Osteocyte (in vitro differentiated cells): ENCODE data around the gene ZDHHC5. TPM values are rescaled to one million over a fixed set of nuclear protein-coding genes. Genes with fewer than 3 reads are reported as not detected.

Source experiments
- DNase-seq: peaks from one replicate; pipeline ENCODE4 v3.0.0; 2021; ENCODE audit warnings: mixed read lengths; ENCODE audit not compliant: unreplicated experiment; ENCODE audit errors: extremely low spot score
- H3K27ac Mint-ChIP-seq: one replicate; pipeline ENCODE4 v1.8.0; 2021; ENCODE audit warnings: mild to moderate bottlenecking, mixed read lengths; ENCODE audit not compliant: unreplicated experiment
- H3K27me3 Mint-ChIP-seq: one replicate; pipeline ENCODE4 v1.8.0; 2021; ENCODE audit warnings: mixed read lengths; ENCODE audit not compliant: unreplicated experiment
- H3K36me3 Mint-ChIP-seq: one replicate; pipeline ENCODE4 v1.8.0; 2021; ENCODE audit warnings: mixed read lengths; ENCODE audit not compliant: unreplicated experiment
- H3K4me1 Mint-ChIP-seq: one replicate; pipeline ENCODE4 v1.8.0; 2021; ENCODE audit warnings: mixed read lengths; ENCODE audit not compliant: unreplicated experiment
- H3K4me3 Mint-ChIP-seq: one replicate; pipeline ENCODE4 v1.8.0; 2021; ENCODE audit warnings: mild to moderate bottlenecking, moderate library complexity, mixed read lengths; ENCODE audit not compliant: unreplicated experiment
- H3K9me3 Mint-ChIP-seq: one replicate; pipeline ENCODE4 v1.8.0; 2021; ENCODE audit warnings: mixed read lengths; ENCODE audit not compliant: unreplicated experiment
- CTCF ChIP-seq: fragments of 200-600 bp; sonication (generic); IDR thresholded peaks from 2 replicates; pipeline ENCODE4 v1.5.0; 2021; ENCODE audit warnings: antibody characterized with exemption, mild to moderate bottlenecking, moderate library complexity
- total RNA-seq: library from RNA; stranded (reverse); gene quantifications from 2 replicates; pipeline ENCODE4 v1.2.1, GENCODE V29; 2021

ZDHHC5 gene
- total RNA-seq, 1 donor from 2014 or later, result 60.5 TPM

- Mint-ChIP-seq H3K27me3 (no peaks in the 10 kb centered on the region), H3K9me3 (no peaks in the 10 kb centered on the region), H3K27ac (no peak overlapping the region), H3K4me3 (no peak overlapping the region), H3K4me1 (no peaks in the 10 kb centered on the region), H3K36me3 (peaks cover 3% of the 10 kb centered on the region)
- no peak for DNase-seq
- TF ChIP-seq CTCF, result no peak
Observed at GRCh38 chr11:57729479-57729878, 61.6 kb downstream of the ZDHHC5 start.

DNA sequence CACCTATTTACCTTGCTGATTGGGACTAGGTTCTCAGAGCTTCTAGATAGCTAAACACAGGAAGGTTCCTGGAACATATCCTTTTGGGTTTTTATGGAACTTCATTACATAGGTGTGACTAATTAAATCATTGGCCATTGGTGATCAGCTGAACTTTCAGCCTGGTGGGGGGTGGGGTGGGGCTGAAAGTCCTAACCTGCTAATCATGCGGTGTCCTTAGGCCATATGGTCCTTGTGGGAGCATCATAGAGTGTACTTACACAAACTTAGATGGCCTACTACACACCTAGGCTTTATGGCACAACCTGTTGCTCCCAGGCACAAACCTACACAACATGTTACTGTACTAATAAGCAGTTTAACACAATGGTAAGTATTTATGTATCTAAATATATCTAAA, 64.7 kb downstream of the ZDHHC5 start:
- Mint-ChIP-seq H3K27me3 (no peaks in the 10 kb centered on the region), H3K4me1 (no peaks in the 10 kb centered on the region), H3K36me3 (peaks cover 6% of the 10 kb centered on the region), H3K4me3 (no peak overlapping the region), H3K9me3 (no peaks in the 10 kb centered on the region), H3K27ac (no peak overlapping the region)
- TF ChIP-seq CTCF, result no peak
- no peak for DNase-seq

- no peaks in the 10 kb centered on the region for H3K27me3 Mint-ChIP-seq
- peaks cover 5% of the 10 kb centered on the region for H3K4me1 Mint-ChIP-seq
- H3K4me3 Mint-ChIP-seq, result no peak overlapping the region
- no peaks in the 10 kb centered on the region for H3K9me3 Mint-ChIP-seq
- no peak overlapping the region for H3K27ac Mint-ChIP-seq
- H3K36me3 Mint-ChIP-seq, result peaks cover 9% of the 10 kb centered on the region
- TF ChIP-seq CTCF, result no peak
- DNase-seq, result no peak
Observed at GRCh38 chr11:57735619-57736298, 67.8 kb downstream of the ZDHHC5 start.

DNA sequence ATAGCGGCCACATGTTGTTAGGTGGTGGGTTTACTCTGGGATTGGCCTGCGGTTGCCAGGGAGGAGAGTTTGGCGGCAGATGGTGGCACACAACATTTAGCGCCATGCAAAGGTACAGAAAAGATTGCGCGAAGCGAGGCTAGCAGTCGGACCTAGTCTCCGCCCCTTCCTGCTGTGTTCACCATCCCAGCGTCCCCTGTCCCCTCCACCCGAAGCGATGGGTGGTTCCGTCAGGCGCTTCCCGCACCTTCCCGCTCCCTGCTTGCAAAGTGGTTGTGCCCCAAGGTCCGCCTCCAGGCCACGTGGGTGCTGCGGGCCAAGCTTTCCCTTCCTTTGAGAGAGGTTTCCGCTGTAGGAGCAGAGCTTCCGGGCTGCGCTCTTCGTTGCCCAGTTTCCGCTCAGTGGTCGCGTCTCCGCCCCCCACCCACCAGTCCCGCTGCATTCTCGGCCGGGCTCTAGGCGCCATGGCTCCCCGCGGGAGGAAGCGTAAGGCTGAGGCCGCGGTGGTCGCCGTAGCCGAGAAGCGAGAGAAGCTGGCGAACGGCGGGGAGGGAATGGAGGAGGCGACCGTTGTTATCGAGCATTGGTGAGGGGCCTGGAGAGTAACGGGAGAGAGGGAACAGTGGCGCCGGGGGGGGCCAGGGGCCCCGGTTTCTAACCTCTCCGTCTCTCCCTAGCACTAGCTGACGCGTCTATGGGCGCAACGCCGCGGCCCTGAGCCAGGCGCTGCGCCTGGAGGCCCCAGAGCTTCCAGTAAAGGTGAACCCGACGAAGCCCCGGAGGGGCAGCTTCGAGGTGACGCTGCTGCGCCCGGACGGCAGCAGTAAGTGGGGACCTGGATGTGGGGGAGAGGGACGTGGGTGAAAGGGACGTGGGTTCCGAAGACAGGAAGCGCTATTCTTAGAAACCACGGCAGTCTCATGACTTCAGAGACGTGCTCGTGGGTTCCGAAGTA, 73.5 kb downstream of the ZDHHC5 start, which contains the start of gene SELENOH:
Gene SELENOH, plus strand, starts transcription at position 360 of the 955 bp plus-strand sequence. Its CDS starts 105 bp downstream, at position 465.
- Mint-ChIP-seq H3K4me1 (peaks cover 20% of the 10 kb centered on the region), H3K27me3 (no peaks in the 10 kb centered on the region), H3K36me3 (peaks cover 28% of the 10 kb centered on the region), H3K4me3 (peak within 1 kb of the TSS; percentile 93), H3K9me3 (no peaks in the 10 kb centered on the region), H3K27ac (peak within 1 kb of the TSS; percentile 95)
- TF ChIP-seq CTCF, result no peak
- peak; percentile 98 for DNase-seq

- Mint-ChIP-seq H3K9me3 (no peaks in the 10 kb centered on the region), H3K27ac (peak overlapping the region; percentile 95), H3K27me3 (no peaks in the 10 kb centered on the region), H3K36me3 (peaks cover 31% of the 10 kb centered on the region), H3K4me1 (peaks cover 20% of the 10 kb centered on the region), H3K4me3 (peak overlapping the region; percentile 93)
- DNase-seq, result no peak
- no peak for TF ChIP-seq CTCF
Observed at GRCh38 chr11:57742087-57742452, 74.2 kb downstream of the ZDHHC5 start.
